NCI-H128 (cell line): ENCODE measurements around the gene NUP214.
"Not testable (repeated sequence)": the region's sequence is repeated elsewhere in the genome, so short reads cannot be mapped to it uniquely, and the experiment has no call there.

Experiments used
- DNase-seq: peaks from one replicate; lab custom pipeline; 2025; ENCODE audit not compliant: unreplicated experiment; lab: John Stamatoyannopoulos, UW

Gene NUP214

GRCh38 chr9:131096269-131097125 is 28.9 kb upstream of the NUP214 start, which contains the start of gene AIF1L:
TSS of gene AIF1L (plus strand) at chr9:131096531. CDS start at chr9:131096630, 99 bp downstream.
- DNase-seq: peak; percentile 55

DNA sequence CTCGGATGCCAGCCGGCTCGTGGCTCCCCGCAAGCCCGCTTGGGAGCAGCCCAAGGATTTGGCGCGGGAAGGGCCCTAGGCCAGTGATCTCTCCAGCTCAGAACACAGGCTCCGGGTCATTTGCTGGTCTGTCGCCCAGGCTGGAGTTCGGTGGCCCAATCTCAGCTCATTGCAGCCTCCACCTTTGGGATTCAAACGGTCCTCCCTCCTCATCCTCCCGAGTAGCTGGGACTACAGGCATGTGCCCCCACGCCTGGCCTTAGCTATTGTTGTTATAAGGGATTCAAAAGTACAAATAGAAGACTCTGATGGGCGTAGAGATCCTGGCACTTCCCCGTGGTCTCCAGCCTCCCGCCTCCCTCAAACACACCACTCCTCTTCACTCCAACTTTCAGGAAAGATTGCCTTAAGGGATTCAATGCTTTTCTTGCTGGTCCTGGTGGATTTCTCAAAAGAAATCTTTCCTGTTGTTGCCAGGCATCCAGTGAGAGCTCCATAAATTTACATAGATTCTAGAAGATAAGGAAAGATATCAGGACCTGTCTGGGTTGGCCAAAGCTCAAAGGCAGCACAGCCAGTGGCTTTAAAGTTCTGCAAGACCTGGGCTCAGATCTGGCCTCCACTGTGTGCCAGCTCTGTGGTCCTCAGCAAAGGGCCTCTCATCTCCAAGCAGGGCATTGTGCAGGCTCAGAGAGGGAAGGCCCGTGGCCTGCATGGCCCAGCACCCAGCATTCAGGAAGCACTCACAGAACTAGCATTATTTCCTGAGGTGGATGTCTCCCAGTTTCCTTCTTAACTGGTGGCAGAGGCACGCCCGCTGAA is 28.0 kb upstream of the NUP214 start:
- DNase-seq: no peak

DNA sequence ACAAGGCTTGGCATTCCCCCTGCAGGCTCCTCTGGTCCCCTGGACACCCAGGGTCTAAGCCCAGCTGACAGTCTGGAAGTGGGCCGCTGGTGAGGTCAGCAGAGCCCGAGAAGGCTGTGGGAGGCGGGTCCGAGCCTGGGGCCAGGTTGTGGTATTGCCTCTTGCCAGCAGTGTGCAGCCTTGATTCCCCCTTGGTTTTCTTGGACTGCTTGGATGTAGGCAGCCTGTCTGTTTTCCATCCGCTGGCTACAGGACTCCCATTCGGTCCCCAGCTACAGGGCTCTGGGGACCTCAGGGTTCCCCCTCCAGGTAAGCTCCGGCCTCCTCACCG is 27.5 kb upstream of the NUP214 start:
- DNase-seq: no peak

DNA sequence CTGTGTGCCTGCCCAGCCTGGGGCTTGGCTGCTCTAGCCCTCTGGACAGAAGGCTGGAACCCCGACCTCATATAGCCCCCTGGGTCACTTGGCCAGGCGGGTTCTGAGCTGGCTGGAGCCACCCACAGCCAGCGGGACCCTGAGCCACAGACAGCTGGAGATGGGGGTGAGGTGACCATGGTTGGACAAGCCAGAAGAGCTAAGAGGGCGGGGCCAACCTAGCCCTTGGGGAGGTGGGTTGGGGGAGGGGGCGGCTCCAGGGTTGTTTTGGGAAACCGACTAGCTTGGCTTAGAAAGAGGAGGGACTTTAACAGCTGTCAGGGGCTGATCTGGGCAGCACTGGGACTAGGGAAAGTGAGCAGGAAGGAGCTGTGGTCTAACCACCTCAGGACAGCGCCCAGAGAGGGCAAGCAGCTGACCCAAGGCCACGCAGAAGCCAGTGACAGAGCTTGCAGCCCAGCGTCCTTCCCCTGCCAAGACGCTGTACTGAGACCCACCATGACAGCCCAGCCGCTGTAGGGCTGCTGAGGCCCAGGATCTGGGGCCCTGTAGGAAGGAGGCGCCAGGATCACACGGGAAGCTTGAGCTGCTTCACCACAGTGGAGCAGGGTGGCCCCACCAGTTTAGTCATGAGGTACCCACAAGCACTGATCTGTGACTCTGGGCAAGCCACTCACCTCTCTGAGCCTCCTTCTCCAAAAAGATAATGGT is 26.8 kb upstream of the NUP214 start:
- no peak for DNase-seq

DNA sequence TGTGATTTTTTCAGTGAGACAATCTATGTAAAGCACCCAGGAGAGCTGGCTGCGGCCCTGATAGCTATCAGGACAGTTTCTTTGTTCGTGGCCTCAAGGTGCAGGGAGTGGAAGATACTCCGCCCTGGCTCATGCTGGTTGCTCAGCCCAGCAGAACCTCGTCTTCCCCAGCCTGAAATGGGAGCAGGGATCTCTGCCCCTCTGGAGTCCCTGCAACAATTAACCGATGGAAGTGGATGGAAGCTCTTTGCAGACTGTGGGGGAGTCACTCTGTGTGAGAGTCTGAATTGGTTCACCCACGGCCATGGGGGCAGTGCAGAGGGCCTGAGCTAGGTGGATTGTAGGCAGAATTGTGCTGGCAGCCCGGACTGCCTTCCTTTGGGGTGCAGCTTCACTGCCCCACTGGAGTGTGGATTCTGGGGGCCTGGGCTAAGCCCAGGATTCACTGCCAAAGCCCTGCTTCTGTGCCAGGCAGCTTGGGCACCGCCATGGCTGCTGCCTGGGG is 26.2 kb upstream of the NUP214 start:
- no peak for DNase-seq

- not testable (repeated sequence) for DNase-seq
Measured at GRCh38 chr9:131099845-131100244, 25.5 kb upstream of the NUP214 start.

DNA sequence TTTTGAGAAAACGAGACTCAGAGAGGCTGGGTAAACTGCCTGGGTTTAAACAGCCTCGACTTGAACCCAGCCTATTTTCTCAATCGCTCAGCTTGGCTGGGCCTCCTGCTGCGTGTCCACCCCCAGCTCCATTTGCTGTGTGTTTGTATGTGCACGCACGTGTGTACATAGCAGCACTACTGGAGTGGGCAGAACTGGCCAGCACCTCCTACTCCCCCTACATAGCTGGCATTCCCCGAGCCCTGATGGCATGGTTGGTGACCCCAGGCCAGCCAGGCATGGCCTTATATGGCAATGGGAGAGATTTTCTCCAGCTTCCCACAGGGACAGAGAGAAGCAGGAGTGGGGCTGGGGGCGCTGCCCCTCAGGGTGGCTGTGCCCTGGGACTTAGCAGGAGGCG is 24.9 kb upstream of the NUP214 start:
- DNase-seq: no peak

DNA sequence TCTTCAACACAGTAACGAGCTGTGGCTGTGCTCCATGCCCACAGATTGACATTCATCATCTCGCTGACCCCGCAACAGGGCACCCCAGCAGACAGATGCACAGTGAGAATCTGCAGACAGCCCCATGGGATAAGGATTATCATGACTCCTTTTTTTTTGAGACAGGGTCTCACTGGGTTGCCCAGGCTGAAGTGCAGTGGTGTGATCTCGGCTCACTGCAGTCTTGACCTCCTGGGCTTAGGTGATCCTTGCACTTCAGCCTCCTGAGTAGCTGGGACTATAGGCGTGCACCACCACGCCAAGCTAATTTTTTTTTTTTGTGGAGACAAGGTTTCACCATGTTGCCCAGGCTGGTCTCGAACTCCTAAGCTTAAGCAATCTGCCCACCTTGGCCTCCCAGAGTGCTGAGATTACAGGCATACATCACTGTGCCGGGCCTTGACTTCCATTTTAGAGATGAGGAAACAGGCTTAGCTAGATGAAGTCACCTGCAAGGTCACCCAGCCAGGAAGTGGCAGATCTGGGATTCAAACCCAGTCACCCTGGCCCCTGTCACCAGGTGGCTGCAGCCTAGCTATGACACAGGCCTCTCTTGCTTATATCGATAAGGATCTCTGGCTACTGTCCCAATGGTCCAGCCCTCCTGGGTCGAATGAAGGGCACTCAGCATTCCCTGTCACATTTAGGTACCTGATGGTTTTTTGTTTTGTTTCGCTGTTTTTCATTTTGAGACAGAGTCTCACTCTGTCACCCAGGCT is 24.0 kb upstream of the NUP214 start:
- DNase-seq: no peak

GRCh38 chr9:131103024-131103423 is 22.4 kb upstream of the NUP214 start:
- DNase-seq: no peak

DNA sequence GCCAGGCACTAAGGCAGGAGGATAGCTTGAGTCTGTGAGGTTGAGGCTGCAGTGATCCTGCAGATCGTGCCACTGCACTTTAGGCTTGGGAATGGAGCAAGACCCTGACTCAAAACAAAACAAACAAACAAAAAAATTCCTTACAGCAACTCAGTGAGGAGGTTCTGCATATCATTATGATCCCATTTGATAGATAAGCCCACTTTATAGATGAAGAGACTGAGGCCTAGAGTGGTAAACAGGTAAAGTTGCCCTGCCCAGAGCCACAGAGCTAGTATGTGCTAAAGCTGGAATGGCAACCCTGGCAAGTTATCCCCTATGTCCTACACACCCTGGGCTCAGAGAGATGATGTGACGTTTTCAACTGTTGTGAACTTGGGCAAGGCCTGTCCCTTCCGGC is 21.9 kb upstream of the NUP214 start:
- DNase-seq: no peak

- DNase-seq: no peak
Measured at GRCh38 chr9:131104016-131104740, 21.2 kb upstream of the NUP214 start.

GRCh38 chr9:131105952-131106351 is 19.4 kb upstream of the NUP214 start:
- no peak for DNase-seq

DNA sequence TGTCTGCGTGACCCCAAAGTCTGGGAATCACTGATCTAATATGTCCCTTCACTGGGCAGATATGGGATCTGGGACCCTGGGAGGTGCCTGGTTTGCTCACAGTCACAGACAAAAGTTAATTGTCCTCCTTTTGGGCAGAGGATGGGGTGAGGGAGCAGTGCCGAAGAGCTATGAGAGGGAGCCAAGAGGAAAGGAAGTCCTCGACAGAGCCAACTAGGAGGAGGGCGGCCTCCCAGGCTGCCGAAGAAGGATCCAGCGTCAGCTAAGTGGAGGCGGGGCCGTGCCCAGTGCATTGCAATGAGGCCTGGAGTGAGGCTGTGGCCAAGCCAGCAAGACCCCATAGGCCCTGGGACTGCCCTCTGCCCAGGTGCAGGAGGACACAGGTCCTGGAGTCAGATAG is 17.6 kb upstream of the NUP214 start:
- DNase-seq: no peak

GRCh38 chr9:131111186-131111853 is 14.1 kb upstream of the NUP214 start:
- no peak for DNase-seq

- DNase-seq: no peak
Measured at GRCh38 chr9:131111854-131112311, 13.5 kb upstream of the NUP214 start.

DNA sequence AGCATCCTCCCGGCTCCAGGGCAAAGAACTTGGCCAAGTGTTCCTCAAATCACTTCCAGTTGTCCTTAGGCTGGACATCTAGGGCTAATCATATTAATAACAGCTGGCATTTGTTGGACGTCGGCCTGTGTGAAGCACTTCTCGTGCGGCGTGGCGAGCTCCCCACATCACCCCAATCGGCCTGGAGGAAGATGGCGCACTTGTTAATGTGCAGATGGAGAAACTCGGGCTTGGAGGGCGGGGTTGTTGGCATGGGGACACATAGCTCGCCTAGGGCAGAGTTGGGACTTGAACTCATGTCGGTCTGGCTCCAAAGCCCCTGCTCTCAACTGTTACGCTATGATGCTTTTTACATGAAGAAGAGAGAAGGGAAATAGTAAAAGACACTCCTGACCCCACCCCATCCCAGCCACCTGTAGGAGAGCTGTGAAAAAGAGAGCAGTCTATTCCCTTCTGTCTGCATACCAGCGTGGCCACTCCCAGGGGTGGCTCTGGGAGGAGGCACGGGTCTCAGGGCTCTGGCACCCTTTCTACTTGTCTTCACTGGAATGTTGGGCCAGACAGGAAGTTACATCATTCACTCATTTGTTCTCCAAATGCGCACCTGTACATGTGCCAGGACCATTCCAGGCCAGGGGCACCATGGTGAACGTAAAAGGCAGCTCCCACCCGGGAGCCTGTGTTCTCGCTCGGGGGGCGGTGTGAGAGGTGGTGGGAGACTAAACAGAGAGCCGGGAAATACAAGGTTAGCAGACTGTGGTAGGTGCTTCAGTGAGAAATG is 12.8 kb upstream of the NUP214 start:
- DNase-seq: no peak

GRCh38 chr9:131113655-131114054 is 11.7 kb upstream of the NUP214 start:
- no peak for DNase-seq

DNA sequence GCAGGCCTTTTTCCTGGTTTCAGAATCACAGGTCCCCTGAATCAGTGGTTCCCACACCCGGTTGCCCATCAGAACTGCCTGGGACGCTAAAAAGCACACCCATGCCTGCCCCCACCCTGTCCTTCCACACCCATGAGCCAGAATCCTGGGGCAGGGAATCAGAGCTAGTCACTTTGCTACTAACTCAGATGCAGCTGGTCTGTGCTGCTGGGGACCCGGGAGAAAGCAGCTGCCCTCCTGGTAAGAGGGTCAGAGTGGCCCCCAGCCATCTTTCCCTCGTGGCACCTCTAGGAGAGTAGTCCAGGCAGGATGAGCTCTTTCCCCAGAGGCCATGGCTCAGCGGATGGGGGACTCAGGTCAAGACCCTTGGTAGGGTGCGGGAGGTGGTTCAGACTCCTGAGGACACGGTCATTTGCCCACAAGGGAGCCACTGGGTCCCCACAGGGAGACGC is 11.3 kb upstream of the NUP214 start:
- DNase-seq: no peak

GRCh38 chr9:131115360-131115742 is 10.0 kb upstream of the NUP214 start:
- not testable (repeated sequence) for DNase-seq
